Hepatic stellate cell (primary cell): ENCODE results near the gene ASPM.

Source experiments
- DNase-seq: peaks from one replicate; pipeline ENCODE4 v3.0.0; 2011; ENCODE audit warnings: low spot score

ASPM gene, protein sequence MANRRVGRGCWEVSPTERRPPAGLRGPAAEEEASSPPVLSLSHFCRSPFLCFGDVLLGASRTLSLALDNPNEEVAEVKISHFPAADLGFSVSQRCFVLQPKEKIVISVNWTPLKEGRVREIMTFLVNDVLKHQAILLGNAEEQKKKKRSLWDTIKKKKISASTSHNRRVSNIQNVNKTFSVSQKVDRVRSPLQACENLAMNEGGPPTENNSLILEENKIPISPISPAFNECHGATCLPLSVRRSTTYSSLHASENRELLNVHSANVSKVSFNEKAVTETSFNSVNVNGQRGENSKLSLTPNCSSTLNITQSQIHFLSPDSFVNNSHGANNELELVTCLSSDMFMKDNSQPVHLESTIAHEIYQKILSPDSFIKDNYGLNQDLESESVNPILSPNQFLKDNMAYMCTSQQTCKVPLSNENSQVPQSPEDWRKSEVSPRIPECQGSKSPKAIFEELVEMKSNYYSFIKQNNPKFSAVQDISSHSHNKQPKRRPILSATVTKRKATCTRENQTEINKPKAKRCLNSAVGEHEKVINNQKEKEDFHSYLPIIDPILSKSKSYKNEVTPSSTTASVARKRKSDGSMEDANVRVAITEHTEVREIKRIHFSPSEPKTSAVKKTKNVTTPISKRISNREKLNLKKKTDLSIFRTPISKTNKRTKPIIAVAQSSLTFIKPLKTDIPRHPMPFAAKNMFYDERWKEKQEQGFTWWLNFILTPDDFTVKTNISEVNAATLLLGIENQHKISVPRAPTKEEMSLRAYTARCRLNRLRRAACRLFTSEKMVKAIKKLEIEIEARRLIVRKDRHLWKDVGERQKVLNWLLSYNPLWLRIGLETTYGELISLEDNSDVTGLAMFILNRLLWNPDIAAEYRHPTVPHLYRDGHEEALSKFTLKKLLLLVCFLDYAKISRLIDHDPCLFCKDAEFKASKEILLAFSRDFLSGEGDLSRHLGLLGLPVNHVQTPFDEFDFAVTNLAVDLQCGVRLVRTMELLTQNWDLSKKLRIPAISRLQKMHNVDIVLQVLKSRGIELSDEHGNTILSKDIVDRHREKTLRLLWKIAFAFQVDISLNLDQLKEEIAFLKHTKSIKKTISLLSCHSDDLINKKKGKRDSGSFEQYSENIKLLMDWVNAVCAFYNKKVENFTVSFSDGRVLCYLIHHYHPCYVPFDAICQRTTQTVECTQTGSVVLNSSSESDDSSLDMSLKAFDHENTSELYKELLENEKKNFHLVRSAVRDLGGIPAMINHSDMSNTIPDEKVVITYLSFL (N-terminal part only)

DNA sequence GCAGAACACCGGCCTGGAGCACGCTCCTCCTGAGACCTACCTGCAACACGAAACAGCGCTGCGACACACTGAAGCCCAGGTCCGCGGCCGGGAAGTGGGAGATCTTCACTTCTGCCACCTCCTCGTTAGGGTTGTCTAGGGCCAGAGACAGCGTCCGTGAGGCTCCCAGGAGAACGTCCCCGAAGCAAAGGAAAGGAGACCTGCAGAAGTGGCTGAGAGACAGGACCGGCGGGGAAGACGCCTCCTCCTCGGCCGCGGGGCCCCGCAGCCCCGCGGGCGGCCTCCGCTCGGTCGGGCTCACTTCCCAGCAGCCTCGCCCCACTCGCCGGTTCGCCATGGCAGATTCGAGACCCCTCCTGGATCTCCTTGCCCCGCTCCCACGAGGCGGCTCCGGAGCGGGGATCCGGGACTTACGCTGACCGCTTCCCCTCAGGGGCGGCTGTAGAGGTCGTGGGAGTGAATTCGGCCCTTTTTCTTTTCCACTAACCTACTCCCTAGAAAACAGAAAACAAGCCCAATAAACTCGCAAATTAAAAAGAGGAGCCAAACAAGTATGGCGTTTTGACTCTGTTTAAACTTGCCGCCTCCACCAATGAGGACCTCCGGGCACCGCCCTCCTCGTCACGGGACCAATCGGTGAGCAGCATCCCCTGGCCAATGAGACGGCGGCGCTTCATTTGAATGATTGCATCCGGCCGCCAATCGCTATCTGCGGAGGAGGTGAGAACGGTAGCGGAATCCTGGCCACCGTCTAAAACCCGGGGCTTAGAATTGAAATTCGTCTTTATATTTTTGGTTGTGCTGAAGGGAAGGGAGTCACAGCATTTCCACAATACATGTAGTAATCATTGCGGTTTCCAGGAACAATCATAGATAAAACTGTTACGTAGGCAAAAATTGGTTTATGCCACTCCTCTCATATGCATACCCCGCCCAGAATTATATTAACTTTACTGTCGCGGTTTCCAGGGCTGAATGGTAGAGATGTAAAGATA is at the start of gene ASPM:
Gene ASPM (minus strand): TSS at position 569 of the 995 bp plus-strand sequence. CDS start 232 bp downstream, at position 337.
- DNase-seq: peak; percentile 92

DNA sequence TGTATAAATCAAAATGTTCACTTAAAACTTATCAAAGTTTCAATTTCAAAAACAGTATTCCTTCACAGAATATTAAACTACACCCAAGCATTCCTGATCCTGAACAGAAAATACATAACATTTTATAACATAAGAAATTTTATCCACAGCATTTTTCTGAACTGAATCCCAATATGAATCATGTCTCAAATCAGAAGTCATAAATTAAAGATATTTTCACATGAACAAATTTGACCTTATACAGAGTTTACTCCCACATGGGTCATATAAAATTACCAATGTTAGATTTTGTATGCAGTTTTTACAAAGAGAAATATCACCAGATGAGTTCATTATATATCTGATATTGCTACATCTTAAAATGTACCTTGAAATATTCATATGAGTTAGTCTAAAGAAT is 48.6 kb upstream of the ASPM start:
- no peak for DNase-seq

DNA sequence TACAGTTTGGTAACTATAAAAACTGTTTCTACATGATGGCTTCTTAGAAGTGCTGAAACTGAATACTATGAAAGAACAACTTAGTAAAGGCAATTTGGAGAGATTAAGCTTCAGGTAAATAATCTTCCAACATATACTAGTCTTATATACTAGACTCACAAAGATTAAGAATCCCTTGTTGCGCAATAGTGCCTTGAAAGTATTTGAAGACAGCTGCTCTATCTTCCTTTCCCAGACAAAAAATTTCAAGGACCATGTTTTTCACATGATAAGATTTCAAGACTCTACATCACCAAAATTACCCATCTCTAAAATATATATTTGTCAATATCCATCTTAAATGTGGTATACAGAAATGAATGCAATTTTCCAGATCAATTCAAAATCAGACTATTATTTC is 37.7 kb upstream of the ASPM start:
- DNase-seq: no peak

DNA sequence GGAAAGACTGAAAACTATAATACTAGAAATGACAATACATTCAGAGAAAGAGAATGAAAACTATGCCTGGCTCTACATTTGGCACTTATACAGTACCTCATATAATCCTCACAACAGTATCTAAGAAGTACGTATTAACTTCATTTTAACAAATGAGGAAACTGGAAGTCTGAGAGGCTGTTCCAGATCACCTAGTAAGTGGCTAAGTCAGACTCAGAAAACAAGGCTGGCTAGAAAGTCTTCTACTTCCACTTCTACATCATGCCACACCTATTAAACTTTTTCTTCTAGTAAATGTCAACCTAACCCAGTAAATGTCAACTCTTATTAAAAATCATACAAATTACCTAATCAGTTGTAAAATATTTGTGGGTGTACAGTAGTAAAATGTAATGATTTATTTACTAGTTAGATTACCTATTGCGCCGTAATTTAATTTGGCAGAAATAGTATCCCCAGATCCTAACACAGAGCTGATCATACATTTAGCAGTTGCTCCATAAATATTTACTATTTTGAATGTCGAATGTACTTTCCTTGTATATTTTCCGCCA is 36.8 kb upstream of the ASPM start:
- DNase-seq: no peak

DNA sequence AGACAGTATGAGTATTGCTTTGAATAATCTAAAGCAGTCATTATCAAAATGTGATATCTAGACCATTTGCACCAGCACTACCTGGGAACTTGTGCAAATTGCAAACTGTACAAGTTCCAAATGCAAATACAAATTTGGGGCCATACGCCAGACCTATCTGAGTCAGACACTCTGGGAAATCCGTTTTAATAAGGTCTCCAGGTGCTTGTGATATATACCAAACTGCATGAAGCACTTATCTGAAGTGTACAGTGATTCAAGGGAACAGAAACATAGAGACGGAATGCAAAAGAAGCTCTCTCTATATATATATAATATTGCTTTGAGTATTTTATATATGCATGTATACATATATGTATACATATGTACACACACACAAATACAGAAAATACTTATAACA is 36.2 kb upstream of the ASPM start:
- no peak for DNase-seq

DNA sequence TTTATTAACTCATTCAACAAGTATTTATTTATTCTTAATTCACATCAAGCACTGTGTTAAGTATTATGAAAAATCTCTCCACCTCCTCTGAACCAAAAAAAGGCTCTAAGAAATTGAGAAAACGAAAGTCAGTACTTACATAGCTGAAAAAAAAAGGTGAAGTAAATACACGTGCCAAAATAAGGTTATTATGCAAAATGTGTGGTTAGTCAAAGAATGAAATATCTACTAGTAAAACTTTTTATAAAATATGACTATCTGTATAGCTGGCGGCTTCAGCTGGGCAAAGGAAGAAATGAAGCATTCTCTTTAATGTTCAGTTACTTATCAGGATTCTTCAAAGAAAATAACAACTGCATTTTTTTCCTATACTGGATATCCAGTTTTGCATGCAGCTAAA is 35.5 kb upstream of the ASPM start:
- no peak for DNase-seq

DNA sequence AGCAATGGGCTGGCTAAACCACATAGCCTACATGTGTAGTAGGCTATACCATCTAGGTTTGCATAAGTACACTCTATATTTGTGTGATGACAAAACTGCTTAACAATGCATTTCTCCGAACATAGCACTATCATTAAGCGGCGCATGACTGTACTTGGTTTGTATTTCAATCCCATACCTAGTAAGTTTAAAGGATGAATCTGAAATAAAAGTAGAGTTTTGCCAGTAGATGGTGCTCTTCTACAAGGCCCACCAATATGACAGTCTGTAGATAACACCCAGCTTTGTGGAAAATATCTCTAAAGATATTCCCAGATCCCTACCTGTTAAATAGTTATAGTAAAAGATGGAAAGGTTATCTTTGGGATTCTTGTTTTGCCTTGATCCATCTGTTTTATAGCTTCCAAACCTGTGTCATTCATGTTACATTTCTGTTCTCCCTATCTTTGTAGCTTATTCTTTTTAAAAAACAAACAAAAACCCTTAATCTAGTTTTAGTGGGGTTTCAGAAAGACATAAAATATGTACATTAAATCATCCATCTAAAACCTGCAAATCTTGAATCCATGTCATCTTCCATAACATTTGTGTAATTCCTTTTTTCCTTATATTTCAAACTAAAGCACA is 33.9 kb upstream of the ASPM start:
- DNase-seq: peak; percentile 16

DNA sequence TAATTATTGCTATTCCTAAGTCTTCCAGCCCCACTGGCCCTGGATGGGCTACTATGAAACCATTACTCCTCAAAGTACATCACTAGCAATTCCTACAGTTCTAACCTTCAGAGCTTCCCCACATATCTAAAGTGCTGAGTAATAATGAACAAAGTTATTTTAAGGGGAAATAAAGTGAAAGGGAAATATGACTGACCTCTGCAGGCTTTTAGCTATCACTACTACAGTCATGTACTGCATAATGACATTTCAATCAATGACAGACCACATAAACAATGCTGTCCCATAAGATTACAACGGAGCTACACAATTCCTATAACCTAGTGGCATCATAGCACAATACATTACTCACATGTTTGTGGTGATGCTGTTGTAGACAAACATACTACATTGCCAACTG is 32.5 kb upstream of the ASPM start:
- peak; percentile 14 for DNase-seq

DNA sequence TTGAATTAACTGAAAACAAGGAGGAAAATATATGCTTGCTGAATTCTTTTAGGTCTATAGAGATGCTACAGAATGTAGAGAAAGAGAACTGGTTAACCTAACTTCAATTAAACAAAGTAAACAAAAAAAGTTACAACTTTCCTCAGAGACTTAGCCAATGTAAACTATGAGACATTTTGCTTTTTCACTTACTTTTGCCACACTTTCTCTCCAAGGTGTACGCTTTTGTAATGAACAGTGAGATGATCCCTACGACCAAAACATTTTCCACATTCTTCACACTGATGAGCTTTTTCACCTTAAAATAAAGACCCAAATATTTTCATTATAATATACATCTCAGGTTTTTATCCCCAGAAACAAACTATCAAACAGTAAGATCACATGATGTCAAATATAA is 28.3 kb upstream of the ASPM start:
- DNase-seq: no peak

DNA sequence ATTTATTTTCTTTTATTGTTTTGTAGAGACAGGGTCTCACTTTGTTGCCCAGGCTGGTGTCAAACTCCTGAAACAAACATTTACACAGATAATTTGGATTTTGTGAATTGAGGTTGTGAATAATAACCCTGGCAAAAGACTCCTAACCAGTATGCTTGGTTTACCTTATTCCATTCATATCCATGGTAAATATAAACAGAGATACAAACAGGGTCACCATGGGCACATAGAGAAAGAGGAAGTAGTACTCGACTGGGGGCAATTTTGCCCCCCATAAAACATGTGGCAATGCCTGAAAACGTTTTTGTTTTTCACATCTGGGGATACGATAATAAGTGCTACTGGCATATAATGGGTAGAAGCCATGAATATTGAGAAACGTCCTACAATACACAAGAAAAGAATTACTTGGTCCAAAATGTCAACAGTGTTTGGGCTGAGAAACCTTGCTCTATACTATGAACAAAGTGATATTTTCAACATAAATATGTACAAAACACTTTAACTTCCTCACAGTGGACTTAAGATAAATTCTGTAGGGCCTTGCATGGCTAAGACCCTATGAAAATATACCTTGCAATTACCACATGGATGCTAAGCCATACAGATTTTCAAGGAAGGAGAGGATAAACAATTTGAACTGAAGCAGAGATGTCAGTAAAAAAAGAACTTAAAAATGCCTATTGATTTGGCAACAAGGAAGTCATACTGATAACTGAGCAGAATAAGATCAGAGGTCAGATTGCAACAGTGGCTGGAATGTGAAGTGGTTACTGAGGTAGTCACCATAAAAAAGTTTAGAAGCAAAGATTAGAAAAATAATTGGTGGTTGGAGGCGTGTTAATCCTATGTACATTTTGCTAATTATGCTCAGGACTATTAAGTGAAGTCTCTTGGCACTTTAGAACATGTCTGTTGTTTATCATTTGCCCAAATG is 27.4 kb upstream of the ASPM start:
- DNase-seq: no peak

DNA sequence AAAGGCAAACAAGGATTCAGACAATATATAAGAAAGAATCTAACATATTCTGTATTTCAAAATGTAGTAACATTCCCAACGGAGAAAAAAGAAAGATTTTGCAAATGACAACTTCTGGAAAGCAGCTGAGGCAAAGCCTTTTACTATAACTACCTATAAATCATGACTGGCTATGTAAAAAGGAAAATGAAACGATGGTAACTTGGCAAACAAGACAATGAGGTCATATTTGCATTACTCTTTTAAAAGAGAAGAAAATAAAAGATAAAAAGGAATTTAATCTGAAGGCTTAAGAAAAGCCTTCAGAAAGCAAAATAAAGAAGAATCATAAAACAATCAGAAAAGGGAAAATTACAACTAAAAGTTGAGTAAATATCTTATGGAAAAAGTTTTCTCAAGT is 25.1 kb upstream of the ASPM start:
- no peak for DNase-seq

DNA sequence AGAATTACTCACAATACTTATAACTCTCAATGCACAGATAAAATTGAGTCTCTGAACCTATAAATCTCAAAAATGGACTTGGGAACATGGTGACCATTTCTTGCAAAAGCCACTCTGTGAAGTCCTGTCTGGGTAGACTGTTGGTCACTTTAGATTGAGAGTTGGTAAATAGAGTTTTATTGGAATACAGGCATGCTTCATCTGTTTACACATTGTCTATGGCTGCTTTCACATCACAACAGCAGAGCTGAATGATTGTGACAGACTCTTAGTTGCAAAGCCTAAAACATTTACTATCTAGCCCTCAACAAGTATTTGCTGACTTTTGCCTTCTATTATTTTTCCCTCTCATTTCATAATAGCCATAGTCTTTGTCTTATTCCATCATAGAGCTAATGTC is 24.1 kb upstream of the ASPM start:
- DNase-seq: no peak

DNA sequence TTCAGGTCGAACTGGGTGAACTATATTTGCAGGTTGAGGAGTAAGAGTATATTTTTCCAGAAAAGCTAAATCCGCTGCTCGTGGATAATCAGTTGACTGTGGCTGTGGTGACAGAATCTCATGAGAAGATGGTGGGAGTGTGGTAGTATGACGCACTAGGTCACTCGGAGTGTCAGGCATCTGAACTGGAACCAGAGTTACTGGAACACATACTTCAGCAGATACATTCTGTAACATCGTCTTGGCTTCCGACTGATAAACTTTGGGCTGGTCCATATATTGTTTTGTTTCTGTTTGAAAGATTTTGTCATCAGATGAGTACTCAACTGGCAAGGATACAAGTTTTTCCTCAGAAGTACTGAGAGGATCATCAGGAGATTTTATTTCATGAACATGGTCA is 13.0 kb upstream of the ASPM start:
- DNase-seq: no peak

DNA sequence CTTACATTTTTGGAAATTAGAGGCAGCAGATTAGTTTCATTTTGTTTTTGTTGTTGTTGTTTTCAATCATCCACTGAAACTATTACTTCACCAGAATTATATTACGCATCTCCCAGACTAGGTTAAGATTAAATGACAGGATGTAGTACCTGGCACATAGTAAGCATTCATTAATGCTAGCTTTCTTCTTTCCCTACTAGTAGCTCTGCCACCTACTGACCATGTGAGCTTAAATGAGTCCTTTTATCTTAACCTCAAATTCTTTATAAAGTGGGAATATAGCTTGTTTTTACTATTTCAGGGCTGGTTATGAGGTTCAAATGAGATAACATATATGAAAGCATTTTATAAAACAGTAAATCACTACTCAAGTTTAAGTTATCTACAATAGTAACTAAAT is 10.2 kb upstream of the ASPM start:
- DNase-seq: no peak

DNA sequence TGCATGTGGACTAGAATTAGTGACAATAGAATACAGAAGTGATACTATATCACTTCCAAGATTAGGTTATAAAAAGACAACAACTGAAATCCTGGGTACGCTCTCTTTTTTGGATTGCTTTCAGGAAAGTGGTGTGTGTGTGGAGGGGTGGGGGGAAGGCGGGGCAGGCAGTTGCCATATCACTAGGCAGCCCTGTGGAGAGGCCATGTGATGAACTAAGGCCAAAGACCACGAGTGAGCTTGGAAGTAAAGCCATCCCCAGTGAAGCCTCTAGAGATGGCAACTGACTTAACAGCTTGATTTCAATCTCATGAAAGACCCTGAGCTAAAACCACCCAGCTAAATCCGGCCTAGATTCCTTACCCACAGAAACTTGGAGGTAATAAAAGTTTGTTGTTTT is 6.2 kb upstream of the ASPM start:
- DNase-seq: no peak

DNA sequence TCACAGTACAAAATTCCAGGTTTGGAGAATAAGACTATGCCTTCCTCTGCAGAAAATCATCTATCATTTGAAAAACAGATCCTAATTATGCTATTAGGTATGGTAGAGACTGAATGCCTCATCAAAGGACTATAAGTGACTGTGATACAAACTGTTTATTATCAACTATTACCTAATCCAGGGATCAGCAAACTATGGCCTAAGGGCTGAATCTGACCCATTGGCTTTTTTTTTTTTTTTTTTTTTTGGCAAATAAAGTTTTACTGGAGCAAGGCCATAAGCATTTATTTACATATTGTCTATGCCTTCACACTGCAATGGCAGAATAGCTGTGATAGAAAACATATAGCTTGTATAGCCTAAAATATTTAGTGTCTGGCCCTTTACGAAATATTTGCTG is 4.7 kb upstream of the ASPM start:
- no peak for DNase-seq

DNA sequence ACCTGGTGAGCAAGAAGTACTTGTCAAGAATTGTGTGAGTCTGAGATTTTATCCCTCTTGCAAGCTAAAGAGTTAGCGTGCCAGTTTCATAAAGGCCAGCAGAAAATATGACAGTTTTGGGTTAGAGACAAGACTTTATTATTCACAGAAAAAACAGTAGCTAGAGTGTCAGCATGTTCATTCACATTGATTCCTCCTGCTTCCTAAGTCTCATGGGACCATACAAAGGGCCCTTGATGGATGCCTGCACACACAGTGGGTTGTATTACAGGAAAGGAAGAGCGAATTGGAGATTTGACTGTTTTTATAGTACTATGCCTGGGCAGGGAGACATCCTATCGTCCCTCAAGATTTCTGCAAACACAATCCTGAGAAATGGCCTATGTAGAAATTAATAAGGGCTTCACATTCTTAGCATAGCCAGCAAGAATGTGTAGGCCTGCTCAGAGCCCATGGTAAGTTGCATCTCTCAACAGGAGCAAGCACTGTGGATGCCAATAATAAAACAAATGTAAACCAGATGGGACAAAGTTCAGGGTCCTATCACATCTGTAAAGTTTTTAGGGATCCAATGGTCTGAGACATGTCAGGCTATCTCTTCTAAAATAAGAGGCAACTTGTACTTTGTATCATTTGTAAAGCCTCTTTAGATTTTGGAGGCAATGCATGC is 4.0 kb upstream of the ASPM start:
- DNase-seq: no peak

DNA sequence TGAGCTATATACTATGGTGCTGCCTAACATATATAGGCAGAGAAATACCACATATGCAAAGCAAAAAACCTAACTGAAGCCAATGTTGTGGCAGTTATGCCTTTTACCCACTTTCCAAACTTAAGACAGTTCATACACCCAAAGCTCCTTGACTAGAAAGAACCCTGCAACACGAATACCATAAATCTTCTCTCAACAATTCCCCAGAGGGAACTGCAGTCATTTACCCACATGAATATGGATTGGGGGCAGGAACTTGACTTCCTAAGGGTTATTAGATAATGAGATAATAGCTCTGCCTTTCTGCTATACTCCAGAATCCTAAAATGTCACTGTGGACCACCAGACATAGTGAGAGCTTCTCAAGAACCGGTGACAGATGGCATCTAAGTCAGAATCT is 2.9 kb upstream of the ASPM start:
- no peak for DNase-seq
